GM18499 (cell line): ENCODE results near the gene DES.

ENCODE experiments used
- ATAC-seq: cut with Tn5 transposase; IDR thresholded peaks from one replicate; pipeline ENCODE4 v1.9.1; 2021; ENCODE audit warnings: moderate number of reproducible peaks; ENCODE audit not compliant: insufficient read depth, unreplicated experiment

Gene DES

DNA sequence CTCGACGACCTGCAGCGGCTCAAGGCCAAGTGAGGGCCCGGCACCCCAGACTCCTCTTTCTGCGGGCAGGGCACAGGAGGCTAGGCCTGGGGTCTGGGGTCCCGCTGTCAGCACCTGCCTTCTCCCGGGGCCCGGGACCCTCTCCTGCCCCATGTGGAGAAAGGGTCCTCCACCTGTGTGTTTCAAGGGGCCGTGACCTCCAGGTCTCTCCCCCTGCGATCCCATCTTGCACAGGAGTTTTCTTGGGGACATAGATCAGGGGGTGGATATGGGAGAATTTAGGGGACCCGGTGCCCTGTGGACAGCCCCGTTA, 791 bp downstream of the DES start:
- no peak for ATAC-seq

DNA sequence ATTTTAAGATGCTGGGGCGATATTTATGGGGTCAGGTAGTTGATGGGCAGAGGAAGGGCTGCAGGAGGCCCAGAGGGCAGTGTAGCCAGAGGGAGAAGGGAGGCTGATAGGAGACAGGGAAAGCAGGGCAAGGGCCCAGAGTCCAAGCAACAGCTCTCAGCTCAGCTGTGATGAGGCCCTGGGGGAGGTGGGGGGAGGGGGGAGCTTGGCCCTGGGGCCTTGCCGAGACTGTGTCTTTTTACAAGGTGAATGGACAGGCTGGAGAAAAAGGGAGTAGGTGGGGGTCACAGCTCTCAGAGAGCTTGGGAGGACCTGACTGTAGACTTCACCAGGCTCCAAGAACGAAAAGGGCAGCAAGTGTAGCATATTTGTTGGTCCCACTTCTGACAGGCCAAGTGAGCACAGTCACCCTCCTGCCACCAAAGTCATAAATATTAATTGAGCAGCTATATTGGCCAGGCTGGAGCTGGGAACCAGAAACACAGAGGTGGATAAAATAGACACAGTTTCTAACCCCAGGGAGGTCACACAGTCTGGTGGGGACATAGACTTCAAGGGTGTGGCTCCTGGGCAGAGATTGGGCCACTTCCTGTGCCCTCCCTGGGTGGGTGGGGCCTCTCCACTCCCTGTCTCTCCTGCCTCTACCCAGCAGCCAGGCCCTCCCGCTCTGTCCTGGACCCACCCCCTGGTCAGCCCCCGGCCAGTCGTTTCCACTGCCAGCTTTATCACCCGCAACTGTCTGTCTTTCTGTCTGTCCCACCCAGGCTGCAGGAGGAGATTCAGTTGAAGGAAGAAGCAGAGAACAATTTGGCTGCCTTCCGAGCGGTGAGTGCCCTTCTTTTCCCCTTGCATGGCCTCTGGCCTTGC, 1.4 kb downstream of the DES start:
- no peak for ATAC-seq

DNA sequence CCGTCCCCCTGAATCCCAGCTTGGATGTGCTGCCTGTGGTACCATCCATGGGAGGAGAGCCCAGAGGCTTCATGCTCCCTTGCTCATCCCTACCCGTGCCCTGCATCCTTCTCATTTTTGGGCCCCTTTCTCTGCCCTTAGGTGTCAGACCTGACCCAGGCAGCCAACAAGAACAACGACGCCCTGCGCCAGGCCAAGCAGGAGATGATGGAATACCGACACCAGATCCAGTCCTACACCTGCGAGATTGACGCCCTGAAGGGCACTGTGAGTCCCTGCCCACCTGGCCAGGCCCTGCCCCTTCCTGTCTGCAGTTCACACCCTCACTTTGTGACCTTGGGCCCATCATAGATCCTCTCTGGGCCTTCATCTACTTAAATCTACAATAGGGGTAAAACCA, 2.5 kb downstream of the DES start:
- no peak for ATAC-seq

DNA sequence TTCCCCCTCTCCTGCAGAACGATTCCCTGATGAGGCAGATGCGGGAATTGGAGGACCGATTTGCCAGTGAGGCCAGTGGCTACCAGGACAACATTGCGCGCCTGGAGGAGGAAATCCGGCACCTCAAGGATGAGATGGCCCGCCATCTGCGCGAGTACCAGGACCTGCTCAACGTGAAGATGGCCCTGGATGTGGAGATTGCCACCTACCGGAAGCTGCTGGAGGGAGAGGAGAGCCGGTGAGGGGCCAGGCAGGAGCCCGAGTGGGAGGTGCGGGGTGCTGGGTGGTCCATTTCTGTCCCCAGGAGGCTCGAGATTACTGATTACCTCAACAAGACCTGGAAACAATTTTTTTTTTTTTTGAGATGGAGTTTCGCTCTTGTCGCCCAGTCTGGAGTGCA, 3.1 kb downstream of the DES start:
- no peak for ATAC-seq

DNA sequence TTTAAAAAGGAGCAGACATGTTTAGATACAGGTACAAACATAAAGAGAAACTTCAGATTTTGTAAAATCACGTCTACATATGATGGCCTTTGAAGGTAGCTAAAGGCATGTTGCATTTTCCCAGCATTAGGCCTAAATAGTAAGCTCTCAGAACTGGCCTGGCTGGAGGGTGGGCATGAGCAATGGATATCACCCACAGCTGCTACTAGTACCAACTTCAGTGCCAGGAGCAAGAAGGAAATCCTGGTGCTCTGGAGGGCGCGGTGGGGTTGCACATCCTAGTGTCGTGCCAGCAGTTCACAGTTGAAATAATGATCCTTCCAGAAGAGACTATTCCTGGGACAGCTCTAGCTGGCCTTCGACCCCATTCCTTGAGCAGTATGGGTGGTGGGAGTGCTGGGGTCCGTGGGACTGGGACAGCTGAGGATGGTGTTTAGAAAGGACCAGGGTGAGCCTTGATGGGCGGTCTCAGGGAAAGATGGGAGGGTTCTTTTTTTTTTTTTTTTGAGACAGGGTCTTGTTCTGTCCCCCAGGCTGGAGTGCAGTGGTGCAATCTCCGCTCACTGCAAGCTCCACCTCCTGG, 4.9 kb downstream of the DES start:
- ATAC-seq, result no peak

DNA sequence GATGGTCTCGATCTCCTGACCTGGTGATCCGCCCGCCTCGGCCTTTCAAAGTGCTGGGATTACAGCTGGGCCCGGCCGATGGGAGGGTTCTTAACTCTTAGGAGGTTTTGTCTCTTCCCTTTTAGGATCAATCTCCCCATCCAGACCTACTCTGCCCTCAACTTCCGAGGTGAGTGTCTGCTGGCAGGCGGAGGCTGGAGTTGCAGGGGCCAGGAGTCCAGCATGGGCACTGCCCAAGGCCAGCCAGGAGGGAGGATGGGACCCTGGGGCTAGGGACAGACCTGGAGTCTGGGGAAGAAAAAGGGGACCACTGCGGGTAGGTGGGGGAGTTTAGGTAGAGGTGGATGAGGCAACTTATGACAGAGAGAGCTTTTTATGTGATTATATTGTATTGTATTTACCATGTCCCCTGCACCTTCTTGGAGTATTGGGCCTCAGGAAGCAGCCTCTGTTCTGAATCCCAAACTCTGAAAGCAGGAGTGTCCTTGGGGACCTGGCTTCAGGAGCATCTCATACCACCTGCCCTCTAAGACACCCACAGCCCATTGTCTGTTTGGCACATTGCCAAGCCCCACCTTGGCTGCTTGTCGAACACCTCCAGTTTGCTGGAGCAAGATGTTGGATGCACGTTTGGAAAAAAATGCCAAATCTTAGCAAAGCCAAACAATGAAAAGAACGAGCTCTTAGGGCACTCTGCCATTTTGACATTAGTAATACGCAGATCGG, 5.6 kb downstream of the DES start:
- no peak for ATAC-seq

DNA sequence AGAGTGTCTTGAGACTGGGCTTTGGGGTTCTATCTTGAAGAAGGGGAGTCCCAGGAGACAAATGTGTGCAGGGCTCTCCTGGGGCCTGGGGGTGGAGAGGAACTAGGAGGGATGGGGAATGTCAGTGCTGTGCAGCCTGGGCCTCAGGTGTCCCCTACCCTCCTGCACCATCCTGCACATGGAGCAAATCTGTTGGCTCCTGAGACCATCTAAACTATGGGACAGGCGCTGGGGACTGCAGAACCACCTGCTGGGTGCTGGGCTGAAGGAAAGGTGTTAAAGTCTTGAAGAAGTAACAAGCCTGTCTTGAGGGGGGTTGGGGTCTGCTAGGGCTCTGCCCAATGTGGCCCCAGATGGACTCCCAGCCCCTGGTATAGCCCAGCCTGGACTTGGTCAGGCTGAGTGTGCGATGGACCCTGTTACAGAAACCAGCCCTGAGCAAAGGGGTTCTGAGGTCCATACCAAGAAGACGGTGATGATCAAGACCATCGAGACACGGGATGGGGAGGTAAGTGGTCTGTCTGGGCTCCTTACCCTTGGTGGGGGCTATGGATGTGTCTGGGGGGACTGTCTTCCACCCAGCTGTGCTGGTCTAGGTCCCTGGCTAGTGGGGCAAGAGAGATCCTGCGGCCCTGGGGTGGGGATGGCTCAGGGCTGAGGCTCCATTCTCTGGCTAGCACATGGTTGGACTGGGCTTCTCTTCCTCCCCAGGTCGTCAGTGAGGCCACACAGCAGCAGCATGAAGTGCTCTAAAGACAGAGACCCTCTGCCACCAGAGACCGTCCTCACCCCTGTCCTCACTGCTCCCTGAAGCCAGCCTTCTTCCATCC, 7.3 kb downstream of the DES start:
- ATAC-seq, result no peak

DNA sequence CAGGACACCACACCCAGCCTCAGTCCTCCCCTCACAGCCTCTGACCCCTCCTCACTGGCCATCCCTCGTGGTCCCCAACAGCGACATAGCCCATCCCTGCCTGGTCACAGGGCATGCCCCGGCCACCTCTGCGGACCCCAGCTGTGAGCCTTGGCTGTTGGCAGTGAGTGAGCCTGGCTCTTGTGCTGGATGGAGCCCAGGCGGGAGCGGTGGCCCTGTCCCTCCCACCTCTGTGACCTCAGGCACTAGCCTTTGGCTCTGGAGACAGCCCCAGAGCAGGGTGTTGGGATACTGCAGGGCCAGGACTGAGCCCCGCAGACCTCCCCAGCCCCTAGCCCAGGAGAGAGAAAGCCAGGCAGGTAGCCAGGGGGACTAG, 7.9 kb downstream of the DES start:
- no peak for ATAC-seq

DNA sequence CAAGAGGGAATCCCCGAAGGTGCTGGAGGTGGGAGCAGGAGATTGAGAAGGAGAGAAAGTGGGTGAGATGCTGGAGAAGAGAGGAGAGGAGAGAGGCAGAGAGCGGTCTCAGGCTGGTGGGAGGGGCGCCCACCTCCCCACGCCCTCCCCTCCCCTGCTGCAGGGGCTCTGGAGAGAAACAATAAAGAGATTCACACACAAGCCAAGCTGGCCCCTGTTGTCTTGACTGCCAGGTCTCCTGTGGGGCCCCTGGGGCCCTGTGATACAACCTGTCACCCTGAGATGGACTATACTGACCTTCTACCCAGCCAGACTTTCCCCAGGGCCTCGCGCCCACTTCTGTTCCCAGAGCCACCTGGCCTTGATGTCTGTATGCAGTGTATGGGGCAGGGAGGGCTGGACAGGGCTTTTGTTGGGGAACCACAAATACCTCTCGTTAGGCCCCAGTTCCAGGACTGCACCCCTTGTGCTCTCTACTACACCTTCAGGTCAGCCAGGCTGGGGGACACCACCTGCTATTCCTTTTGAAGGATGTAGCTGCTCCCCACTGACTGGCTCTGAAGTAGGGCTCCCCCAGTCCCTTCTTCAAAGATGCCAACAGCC, 8.5 kb downstream of the DES start:
- ATAC-seq, result no peak

DNA sequence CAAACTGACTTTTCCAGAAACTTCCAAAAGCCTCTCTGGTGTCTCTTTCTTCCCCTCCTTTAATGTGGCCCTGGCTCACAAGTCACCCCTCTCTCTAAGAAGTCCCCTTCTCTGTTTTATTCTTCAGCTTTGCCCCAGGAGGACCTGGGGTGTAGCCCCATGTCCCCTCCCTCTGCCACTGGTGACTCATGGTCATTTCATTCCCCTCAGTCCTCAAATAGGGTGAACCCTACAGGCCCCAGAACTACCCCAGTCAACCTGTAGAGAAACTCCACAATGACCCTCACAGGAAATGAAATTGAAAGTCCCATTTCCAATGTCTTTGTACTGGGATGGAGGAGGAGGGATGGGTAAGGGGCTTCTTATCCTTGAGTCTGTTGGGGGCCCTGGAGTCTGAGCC, 10.3 kb downstream of the DES start:
- ATAC-seq, result no peak

DNA sequence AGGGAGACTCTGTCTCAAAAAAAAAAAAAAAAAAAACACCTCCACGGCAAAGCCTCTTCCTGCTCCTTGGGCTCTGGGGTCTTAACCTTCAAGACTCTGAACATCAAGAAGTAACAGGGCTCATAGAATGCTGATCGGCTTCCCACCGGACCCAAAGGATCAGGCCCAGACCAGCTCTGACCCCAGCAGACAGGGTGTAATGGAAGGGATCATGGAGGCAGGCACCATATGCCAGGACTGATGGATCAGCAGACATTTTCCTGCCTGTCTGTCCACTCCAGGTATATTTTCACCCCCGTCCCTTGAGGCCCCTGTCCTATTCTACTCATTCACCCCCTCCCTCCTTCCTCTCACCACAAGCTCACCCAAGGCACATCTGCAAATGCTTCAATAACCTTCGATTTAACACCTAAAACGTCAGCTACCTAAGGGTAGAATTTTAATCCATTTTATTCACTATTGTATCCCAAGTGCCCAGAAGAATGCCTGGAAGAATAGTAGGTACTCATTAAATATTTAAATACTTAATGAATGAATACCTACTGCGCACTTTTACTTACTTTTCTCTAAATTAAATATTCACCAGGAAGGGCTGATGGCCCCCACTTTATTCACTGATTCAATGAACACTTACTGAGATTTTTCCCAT, 11.9 kb downstream of the DES start:
- ATAC-seq, result no peak

DNA sequence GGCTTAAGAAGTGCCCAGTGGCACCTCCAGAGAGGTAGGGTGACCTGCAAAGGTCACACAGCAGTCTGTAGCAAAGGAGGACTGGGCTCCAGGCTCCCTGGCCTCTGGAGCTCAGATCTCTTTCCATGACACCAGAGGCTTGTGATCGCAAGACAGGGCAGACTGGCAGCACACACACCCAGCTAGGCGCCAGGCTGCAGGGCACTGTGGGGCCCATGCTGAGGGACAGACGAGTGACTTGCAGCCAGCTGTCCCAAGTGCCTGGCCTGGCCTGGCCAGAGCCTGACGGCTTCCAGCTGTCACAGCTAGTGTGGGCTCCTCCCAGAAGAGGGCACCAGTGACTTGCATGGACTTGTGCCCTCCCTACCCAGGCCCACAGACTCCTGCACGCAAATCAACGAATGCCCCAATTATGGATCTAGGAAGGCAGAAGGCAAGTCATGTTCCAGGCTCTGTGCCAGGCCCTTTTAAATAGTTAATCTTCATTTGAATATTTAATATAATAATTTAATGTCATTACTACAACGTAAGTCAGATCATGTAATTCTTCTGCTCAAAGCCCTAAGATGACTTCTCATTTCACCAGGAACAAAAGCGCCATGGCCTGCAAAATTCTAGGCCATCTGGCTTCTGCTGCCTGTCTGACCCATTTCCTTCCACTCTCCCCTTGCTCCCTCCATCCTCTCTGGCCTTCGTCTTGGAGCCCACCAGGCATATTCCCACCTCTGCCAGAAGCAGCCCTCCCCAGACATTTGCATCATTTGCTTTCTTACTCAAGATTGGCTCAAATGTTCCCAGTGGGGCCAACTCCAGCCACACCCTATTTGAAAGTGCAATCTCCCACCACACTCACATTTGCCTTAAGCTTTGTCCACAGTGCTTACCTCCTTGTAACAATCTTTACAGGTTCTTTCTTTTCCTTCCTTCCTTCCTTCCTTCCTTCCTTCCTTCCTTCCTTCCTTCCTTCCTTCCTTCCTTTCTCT, 12.7 kb downstream of the DES start:
- ATAC-seq, result no peak

DNA sequence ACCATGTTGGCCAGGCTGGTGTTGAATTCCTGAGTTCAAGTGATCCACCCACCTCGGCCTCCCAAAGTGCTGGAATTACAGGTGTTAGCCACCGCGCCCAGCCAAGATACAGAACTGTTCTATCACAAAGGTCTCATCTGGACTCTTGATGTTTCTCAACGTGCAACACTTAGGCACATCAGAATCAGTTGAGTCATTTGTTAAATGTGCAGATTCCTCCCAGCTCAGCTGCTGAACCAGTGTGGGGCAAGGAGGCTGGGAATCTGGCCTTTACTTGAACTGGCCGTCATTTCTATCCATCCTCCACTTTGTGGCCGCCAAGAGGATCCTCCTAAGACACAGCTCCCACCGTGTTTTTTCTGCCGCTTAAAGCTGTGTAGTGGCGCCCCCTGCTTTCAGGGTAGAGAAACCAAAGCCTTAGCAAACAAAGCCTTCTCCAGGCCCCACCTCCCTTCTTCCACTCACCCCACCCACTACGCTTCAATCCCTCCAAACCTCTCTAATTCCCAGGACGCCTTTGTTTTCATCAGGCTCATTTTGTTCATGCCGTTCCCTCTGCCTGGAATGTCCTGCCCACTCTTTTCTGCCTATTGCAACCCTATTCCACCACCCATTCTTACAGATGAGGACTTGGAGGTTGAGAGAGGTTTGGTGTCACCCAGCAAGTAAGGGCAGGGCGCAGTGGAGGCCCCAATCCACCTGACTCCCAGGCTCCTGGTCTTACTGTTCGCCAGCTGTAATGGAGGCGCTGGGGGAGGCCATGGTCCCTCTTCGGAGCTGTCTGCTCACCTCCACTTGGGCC, 15.7 kb downstream of the DES start:
- no peak for ATAC-seq

DNA sequence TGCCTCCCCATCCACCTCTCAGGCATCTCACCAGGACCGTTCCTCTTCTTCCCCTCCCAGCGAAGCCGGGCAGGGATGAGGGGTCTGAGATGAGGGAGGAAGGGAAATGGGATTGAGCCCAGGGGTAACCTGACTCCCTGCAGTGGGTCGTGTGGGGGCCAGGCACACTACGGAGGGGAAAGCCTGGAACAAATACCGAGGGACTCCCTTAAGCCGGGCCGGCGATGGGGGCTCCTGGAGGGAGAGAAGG, 16.2 kb downstream of the DES start:
- no peak for ATAC-seq

DNA sequence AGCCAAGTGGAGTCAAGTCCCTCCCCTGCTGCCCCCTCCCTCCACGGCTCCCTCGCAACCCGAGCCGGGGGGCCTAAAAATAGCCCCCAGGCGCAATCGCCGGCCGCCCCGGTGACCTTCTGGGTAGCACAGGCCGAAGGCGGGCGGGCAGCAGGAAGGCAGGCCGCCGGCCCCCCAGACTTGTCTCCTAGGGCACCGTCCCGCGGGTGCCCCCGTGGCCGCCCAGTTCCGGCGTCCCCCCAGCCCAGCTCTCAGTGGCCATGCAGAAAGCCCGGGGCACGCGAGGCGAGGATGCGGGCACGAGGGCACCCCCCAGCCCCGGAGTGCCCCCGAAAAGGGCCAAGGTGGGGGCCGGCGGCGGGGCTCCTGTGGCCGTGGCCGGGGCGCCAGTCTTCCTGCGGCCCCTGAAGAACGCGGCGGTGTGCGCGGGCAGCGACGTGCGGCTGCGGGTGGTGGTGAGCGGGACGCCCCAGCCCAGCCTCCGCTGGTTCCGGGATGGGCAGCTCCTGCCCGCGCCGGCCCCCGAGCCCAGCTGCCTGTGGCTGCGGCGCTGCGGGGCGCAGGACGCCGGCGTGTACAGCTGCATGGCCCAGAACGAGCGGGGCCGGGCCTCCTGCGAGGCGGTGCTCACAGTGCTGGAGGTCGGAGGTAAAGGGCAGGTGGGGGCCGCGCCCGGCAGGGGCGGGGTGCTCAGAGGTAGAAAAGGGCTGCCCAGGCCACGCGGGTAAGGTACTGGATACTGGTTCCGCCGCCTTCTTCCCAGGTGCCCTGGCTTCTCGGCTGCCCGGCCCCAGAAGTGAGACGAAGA, 16.7 kb downstream of the DES start, which contains the start of gene SPEG:
SPEG (plus strand) TSS at position 126 of the 808 bp plus-strand sequence; CDS start at position 261, 135 bp downstream.
- ATAC-seq, result no peak

DNA sequence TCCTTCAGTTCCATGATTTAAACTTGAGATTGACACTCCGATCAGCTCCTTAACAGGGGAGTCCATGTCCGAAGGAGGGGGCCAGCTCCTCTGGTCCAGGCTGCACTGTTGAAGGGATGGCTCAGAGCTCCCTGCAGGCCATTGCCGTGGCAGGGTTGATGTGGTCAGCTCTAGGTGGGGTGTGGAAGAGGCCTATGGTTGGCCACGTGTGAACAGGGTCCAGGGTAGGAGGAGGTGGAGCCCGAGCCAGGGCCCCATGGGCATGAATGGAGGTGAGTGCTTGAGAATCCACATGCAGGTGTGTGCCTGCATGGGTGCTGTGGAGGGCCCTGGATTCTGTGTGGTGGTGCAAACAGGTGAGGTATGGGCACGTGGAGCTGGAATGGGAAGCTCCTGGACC, 17.5 kb downstream of the DES start:
- ATAC-seq, result no peak

DNA sequence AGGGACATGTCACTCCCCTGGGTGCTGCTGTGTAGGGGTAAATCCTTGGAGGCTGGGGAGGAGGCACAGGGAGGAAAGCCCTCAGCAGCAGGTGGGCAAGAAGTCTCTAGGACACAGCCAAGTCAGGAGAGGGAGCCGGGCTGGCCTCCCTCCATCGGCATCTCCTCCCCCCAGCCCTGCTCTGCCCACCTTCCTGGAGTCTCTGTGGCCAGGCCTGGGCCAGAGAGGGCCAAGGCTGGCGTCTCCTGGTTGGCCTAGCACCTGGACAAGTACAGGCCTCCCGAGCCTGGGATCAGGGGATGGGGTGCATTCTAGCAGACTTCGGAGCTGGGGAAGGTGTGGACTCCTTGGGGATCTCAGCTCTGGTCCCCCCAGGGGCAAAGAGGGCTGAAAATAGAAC, 18.3 kb downstream of the DES start:
- no peak for ATAC-seq
